Panc1 (cell line): Measurements from ENCODE around the gene STEAP2. TPM values are rescaled to one million over a fixed set of nuclear protein-coding genes. Genes with fewer than 3 reads are reported as not detected.

ENCODE experiments used
- ATAC-seq: fragments of 200-7000 bp; cut with Tn5 transposase; 2 replicates; pipeline ENCODE4 v1.9.1; 2020; ENCODE audit warnings: mild to moderate bottlenecking, moderate library complexity
- BruUV-seq: library from RNA; stranded (reverse); fragments of 400-500 nt; replicated peaks from 2 replicates; lab custom pipeline; 2021; lab: Mats Ljungman, UMichigan
- CTCF ChIA-PET: fragments of 300-600 bp; sonication (Branson Sonifier 250); formaldehyde crosslinking; loops from one replicate; lab custom pipeline; 2022; ENCODE audit warnings: antibody characterized with exemption; lab: Charles Lee
- POLR2A ChIA-PET: fragments of 300-600 bp; sonication (Branson Sonifier 250); formaldehyde crosslinking; loops from one replicate; lab custom pipeline; 2022; ENCODE audit warnings: antibody characterized with exemption; lab: Charles Lee
- DNase-seq: peaks from one replicate; pipeline ENCODE4 v3.0.0-alpha.2; 2010; ENCODE audit warnings: low read depth, low spot score
- H3K27ac ChIP-seq: 2 replicates; pipeline ENCODE4 v1.5.1; 2011; ENCODE audit warnings: mild to moderate bottlenecking, low read length, inconsistent platforms
- H3K27me3 ChIP-seq: fragments of 200-500 bp; sonication (Bioruptor generic); 2 replicates; pipeline ENCODE4 v1.6.0; 2014; ENCODE audit warnings: low read length, inconsistent platforms; ENCODE audit not compliant: control insufficient read depth, insufficient read depth
- H3K36me3 ChIP-seq: fragments of 200-500 bp; sonication (Bioruptor generic); 2 replicates; pipeline ENCODE4 v1.5.1; 2014; ENCODE audit warnings: inconsistent platforms, mild to moderate bottlenecking, low read length, moderate library complexity; ENCODE audit not compliant: control insufficient read depth, insufficient read depth
- H3K4me1 ChIP-seq: 2 replicates; pipeline ENCODE4 v1.5.1; 2011; ENCODE audit warnings: inconsistent platforms, mild to moderate bottlenecking, low read length, moderate library complexity; ENCODE audit not compliant: control insufficient read depth, insufficient read depth
- H3K4me3 ChIP-seq, 2 experiments: 2 replicates each; pipeline ENCODE4 v1.5.1; 2011 to 2012; ENCODE audit warnings: low read depth in 2 of 2, low read length in 2 of 2, mild to moderate bottlenecking in 2 of 2, inconsistent platforms in 1 of 2, moderate library complexity in 1 of 2
- H3K9me3 ChIP-seq: fragments of 200-500 bp; sonication (Bioruptor generic); 2 replicates; pipeline ENCODE4 v1.5.1; 2014; ENCODE audit warnings: low read depth, mild to moderate bottlenecking, inconsistent platforms, low read length, moderate library complexity; ENCODE audit not compliant: control insufficient read depth, insufficient read depth
- CTCF ChIP-seq: fragments of 450-650 bp; IDR thresholded peaks from 2 replicates; pipeline ENCODE4 v1.5.1; 2017; ENCODE audit warnings: mild to moderate bottlenecking
- POLR2AphosphoS5 ChIP-seq: IDR thresholded peaks from 2 replicates; pipeline ENCODE4 v1.6.1; 2012; ENCODE audit warnings: mild to moderate bottlenecking, low read depth, low read length, moderate library complexity
- SIN3A ChIP-seq: IDR thresholded peaks from 2 replicates; pipeline ENCODE4 v1.6.1; 2012; ENCODE audit warnings: low read depth, mild to moderate bottlenecking, low read length, moderate library complexity, borderline replicate concordance; ENCODE audit not compliant: insufficient read depth
- TCF7L2 ChIP-seq: IDR thresholded peaks from 2 replicates; pipeline ENCODE4 v1.6.1; 2011; ENCODE audit warnings: mild to moderate bottlenecking, low read depth, low read length, inconsistent platforms
- in situ Hi-C: cut with HindIII; loops from 2 replicates; pipeline ENCODE4 v1.10.0; 2016; ENCODE audit warnings: low sequenced_read_pairs, low pct_unique_long_range_greater_than_20kb
- intact Hi-C: fragments of 100-400 bp; cut with micrococcal nuclease; formaldehyde crosslinking; loops from one replicate; pipeline ENCODE4 v1.10.0; 2022; ENCODE audit not compliant: unreplicated experiment
- total RNA-seq: library from RNA; stranded (reverse); gene quantifications from one replicate; pipeline ENCODE4 v1.2.1, GENCODE V29; 2021; ENCODE audit not compliant: unreplicated experiment
- TF ChIP-seq, protein P1 (sequence below), 2 experiments: IDR thresholded peaks; 2 replicates each; pipeline ENCODE4 v1.6.1; 2011 to 2012; ENCODE audit warnings: low read depth in 2 of 2, control low read depth in 1 of 2, low read length in 1 of 2, mild to moderate bottlenecking in 1 of 2, moderate library complexity in 1 of 2; ENCODE audit not compliant: insufficient read depth in 1 of 2

Gene STEAP2
- total RNA-seq, 1 experiment from 2014 or later, result 4.1 TPM

- Histone ChIP-seq H3K27ac (no peak overlapping the region), H3K4me1 (peaks cover 4% of the 10 kb centered on the region; the same call in 1 of the 2 replicates), H3K4me3 (no peak overlapping the region), H3K9me3 (no peaks in the 10 kb centered on the region), H3K27me3 (no peaks in the 10 kb centered on the region), H3K36me3 (no peaks in the 10 kb centered on the region)
- in situ Hi-C loops, result no loop called here
- intact Hi-C loops, result no loop called here
- ATAC-seq (no peak), DNase-seq (no peak)
- no peak for TF ChIP-seq POLR2AphosphoS5
- POLR2A ChIA-PET, result no interaction called here
- no TSS peak for BruUV-seq
- CTCF ChIA-PET, result no interaction called here
Observed at GRCh38 chr7:90236721-90237289, 25.3 kb downstream of the STEAP2 start.

DNA sequence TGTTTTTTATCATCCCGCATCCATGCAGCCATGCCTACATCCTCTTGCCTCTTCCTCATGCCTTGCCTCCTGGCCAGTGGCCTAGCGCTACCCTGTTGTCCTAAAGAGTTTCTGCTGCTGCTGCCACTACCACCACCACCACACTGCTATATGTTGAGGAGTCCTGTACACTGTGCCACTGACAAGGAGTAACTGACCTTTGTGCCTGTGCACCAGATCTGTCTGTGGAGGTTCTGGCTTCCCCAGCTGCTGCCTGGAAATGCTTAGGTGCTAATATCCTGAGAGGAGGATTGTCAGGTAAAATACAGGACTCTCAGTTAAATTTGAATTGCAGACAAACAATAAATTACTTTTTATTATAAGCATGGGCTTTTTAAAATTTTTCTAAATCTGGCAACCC lies 26.5 kb downstream of the STEAP2 start:
- intact Hi-C loops (no loop called here), in situ Hi-C loops (no loop called here)
- Histone ChIP-seq H3K27ac (no peak overlapping the region), H3K4me1 (peaks cover 4% of the 10 kb centered on the region; the same call in 1 of the 2 replicates), H3K27me3 (no peaks in the 10 kb centered on the region), H3K4me3 (no peak overlapping the region), H3K9me3 (no peaks in the 10 kb centered on the region), H3K36me3 (no peaks in the 10 kb centered on the region)
- POLR2A ChIA-PET, result no interaction called here
- CTCF ChIA-PET, result no interaction called here
- DNase-seq, result no peak
- BruUV-seq, result no TSS peak
- no peak for ATAC-seq
- no peak for TF ChIP-seq TCF7L2
- no peak for TF ChIP-seq SIN3A
- no peak for TF ChIP-seq CTCF
- TF ChIP-seq, protein P1, sequence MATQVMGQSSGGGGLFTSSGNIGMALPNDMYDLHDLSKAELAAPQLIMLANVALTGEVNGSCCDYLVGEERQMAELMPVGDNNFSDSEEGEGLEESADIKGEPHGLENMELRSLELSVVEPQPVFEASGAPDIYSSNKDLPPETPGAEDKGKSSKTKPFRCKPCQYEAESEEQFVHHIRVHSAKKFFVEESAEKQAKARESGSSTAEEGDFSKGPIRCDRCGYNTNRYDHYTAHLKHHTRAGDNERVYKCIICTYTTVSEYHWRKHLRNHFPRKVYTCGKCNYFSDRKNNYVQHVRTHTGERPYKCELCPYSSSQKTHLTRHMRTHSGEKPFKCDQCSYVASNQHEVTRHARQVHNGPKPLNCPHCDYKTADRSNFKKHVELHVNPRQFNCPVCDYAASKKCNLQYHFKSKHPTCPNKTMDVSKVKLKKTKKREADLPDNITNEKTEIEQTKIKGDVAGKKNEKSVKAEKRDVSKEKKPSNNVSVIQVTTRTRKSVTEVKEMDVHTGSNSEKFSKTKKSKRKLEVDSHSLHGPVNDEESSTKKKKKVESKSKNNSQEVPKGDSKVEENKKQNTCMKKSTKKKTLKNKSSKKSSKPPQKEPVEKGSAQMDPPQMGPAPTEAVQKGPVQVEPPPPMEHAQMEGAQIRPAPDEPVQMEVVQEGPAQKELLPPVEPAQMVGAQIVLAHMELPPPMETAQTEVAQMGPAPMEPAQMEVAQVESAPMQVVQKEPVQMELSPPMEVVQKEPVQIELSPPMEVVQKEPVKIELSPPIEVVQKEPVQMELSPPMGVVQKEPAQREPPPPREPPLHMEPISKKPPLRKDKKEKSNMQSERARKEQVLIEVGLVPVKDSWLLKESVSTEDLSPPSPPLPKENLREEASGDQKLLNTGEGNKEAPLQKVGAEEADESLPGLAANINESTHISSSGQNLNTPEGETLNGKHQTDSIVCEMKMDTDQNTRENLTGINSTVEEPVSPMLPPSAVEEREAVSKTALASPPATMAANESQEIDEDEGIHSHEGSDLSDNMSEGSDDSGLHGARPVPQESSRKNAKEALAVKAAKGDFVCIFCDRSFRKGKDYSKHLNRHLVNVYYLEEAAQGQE (IDR thresholded peaks at IDR 0.05; ENCODE audit: insufficient read depth in 1 of 2, low read depth in 2 of 2, low read length in 1 of 2), result no peak
- no peak for TF ChIP-seq POLR2AphosphoS5

DNA sequence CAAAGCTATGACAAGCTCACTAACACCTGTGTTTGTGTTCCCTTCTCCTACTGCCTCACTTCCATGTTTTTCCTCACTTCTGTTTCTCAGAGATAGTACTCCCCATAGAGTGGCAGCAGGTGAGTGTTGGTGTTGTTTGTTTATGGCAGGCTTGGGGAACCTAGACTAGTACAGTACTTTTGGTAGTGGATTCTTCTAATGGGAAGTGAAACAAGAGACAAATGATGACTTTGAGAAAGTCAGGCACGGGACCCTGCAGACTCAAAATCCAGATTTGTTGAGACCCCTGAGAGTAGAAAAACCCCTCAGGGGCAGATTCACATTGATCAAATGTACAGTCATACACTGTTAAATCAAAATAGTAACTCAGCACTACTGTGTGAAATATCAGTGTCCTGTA lies 27.0 kb downstream of the STEAP2 start:
- no peaks in the 10 kb centered on the region for H3K36me3 ChIP-seq
- BruUV-seq, result no TSS peak
- no peak overlapping the region for H3K4me3 ChIP-seq
- in situ Hi-C loops, result no loop called here
- no peaks in the 10 kb centered on the region for H3K9me3 ChIP-seq
- no peak overlapping the region for H3K27ac ChIP-seq
- ATAC-seq, result 0 out of 2 replicates have a peak, but pooled peaks have one; percentile 30
- CTCF ChIA-PET, result no interaction called here
- peaks cover 4% of the 10 kb centered on the region; the same call in 1 of the 2 replicates for H3K4me1 ChIP-seq
- no peaks in the 10 kb centered on the region for H3K27me3 ChIP-seq
- intact Hi-C loops, result no loop called here
- POLR2A ChIA-PET, result no interaction called here
- TF ChIP-seq TCF7L2 (no peak), POLR2AphosphoS5 (no peak), SIN3A (no peak), CTCF (no peak)
- TF ChIP-seq, protein P1 (IDR thresholded peaks at IDR 0.05; ENCODE audit: insufficient read depth in 1 of 2, low read depth in 2 of 2, low read length in 1 of 2), result no peak
- no peak for DNase-seq
